ENCODE data around the gene DAGLA.
A peak's percentile ranks its signal among the peaks of the same experiment; 100 is the strongest.

The DAGLA gene

DNA sequence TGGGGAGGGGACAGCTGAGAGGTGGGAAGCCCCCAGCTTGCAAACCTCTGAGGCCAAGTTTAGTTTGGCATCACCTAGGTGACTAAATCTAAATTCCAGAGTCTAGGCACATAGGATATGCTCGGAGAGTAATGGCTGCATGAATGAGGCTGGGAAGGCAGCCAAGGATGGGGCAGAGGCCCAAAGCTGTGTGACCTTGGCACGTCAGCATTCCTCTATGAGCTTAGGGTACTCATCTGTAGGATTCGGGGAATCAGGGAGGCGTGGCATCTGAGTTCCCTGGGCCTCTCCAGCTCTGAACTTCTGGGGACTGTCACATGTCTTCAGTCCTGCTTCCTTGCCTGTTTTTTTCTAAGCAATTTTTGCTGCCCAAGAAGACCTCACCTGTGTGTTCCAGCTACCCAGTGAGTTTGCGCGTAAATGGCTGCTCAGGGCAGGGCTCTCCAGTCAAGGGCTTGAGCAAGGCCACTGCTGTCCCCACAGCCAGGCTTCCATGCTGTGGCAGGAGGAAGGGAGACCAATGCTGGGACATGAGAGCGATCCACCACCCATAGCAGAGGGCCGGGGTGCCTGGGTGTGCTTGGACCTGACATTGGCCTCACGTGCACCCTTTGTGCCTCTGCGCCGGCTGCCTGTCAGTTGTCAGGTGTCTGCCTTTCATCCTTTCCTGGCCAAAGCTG is 13.9 kb downstream of the DAGLA start:
- DNase-seq, result no peak

DNA sequence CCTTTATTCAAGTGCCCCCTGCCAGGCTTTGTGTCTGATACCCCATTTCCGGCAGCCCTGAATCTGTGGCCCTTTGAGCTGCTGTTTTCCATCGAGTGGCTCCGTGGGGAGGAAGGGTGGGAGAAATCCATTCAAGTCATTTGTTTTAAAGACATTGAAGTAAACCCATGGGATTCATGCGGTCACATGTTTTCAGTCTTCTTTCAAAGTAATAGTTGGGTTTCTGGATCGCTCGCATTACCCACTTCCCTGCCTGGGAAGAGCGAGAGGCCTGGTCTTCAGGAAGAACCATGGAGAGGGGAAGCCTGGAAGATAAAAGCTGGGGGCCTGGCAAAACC is 14.4 kb downstream of the DAGLA start:
- DNase-seq, result peak; percentile 46

DNA sequence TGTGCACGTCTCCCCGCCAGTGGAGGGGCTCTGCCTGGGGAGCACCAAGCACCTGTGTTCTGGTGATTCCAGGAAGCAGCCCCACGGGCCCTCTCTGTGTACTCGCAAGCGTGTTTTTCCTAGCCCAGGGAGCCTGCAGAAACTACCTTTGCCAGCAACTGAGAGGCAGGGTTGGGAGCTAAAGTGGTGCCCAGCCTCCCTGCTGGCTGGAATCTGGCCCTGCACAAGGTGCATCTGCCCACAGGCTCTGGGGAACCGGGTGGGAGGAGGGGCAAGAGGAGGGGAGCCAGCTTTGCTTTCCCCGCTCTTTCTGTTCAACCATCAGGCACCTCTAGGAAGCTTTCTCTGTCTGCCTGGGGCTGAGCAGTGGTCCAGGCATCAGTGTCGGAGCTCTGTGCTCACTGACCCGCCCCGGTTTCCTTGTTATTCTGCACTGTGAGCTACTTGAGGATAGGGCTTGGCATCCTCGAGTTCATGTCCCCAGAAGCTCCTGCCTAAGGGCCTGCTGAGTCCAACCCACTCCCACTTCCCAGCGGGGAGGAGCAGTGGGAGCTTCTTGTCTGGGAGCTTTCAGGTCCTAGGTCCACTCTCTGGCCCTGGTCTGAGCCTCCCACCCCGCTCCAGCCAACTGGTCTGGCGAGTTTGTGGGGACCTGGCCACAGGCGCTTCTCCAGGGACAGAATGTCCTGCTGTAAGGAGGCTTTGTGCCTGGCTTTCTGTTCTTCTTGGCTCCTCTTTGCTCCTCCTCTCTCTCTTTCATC is 14.9 kb downstream of the DAGLA start:
- no peak for DNase-seq

DNA sequence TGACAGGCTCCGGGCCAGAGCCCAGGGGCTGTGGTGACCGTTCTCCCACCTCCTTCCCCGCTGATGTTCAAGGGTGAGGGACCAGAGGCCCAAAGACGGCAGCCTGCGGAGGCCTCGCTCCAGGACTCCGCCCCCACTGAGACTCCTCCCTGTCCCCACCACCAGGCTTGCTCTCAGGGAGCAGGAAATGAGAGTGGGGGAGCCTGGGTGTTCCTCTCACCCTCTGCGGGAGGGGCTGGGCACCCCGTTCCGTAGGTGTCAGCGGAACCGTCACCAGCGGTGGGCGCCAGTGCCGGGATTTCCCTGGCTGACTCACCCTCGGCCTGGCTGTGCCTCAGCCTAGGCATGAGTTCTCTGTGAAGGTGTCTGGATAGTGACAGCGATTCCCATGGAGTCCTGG is 15.7 kb downstream of the DAGLA start:
- no peak for DNase-seq

DNA sequence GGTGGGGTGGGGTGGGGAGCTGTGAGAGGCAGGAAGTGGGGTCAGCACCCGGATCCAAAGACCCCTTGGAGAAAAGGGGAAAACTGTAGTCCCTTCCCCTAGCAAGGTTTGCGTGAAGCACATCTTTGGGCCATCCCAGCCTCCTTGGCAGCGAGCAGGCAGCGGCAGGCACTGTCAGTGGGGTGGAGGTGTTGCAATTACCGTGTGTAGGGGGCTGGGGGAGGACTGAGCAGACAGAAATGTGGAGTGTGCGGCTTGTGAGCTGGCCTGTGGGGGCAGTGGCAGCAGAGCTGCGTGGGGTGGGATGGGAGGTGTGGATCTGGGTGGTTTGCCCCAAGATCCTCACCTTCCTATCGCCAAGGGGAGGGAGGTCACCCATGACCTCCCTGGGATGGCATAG is 16.4 kb downstream of the DAGLA start:
- no peak for DNase-seq

DNA sequence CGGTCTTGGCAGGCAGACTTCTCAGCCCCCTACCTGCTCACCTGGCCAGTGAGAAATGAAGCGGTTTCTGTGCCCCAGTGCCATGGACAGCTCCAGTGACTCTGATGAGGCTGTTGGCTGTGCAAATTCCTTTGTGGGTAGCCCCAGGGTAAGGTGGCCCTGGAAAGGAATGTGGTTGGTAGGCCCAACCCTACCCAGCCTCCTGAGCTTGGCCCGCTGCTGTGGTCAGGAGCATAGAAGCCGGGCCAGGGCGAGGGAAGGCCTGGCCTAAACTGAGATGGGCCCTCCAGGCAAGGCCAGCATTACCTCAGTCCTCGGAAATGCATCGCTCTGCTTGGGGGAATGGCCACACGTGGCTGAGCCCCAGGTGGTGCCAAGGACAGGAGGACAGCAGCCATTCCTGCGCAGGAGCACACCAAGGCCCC is 16.9 kb downstream of the DAGLA start:
- DNase-seq, result no peak

DNA sequence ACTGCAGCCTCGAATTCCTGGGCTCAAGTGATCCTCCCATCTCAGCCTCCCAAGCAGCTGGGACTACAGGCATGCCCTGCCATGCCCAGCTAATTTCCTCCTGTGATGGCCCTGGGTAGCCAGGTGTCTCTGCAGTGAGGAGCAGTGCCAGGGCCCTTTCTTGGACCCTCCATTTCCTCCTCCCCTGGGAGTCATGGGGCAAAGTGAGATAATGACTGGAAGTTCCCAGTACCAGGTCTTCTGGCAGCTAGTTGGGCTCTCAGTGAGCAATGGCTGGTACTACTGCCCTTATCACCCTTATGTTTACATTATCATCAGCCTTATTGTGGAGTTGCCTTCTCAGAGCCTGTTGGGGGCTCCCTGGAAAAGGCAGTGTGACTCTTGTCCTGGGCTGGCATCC is 17.6 kb downstream of the DAGLA start:
- no peak for DNase-seq

DNA sequence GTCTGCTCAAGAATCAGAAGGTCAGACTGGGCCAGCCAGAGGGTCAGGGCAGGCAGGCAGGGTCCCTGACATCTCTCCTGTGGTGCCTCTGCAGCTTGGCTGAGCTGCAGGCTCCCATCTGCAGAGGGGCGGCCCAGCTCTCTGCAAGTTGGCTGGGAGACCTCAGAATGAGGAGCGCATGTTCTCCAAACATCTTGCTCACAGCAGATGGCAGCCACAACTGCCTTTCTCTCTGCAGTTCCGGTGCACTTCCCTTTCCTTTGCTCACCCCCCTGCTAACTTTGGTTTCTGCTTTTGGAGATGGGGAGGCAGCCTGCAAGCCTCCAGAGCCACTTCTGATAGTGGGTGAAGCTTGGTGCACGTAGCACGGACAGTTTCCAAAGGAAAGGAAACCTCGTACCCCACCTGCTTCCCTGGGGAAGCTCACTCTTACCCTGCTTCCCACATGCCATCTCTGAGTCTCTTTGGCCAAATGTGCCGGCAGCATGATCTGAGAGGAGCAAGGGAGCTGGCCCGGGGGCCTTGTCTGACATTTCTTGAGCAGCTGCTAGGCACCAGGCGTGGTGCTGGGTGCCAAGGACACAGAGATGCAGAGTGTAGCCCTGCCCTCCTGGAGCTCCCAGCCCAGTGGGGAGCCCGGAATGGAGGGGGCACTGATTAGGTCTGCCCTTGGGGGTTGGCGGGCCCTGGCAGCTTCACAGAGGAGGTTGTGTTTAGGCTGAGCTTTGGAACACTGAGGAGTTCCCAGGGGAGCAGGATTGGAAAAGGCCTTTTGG is 18.2 kb downstream of the DAGLA start:
- DNase-seq, result no peak

DNA sequence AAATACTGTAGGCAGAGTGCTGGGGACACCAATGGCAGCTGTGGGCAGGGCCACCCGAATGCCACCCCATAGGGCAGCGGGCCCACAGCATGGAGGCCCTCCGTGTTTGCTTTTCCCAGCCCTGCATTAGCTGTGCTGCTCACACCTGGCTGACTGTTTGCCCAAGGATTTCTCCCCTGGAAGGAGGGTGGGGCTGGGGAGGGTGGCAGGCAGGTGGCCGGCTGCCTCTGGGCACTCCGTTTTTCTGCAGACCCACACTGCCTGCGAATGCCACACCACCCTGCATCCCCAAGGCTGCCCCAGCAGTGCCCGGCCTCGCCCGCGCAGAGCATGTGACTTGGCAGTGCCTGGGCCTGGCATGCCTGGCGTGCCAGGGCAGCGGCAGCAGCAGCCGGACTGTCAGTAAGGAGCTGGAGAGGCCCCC is 19.6 kb downstream of the DAGLA start:
- no peak for DNase-seq

DNA sequence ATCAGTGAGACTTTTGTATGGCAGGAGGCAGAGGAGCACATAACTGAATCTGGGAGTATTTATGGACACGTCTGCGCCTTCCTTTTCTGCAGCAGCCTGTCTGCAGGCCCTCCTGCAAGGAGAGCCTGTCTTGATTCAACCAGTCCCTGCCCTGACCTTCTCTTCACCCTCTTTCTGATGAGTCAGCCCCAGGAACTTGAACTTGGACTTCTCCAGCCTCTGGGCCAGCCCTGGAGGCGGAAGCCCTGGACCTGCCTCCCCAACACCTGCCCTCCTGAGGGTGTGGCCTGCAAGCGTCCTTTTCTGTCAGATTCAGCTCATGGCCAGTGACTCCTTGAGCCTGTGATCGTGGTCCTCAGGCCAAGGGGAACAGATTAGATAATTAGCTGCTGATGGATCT is 20.0 kb downstream of the DAGLA start:
- DNase-seq, result no peak

DNA sequence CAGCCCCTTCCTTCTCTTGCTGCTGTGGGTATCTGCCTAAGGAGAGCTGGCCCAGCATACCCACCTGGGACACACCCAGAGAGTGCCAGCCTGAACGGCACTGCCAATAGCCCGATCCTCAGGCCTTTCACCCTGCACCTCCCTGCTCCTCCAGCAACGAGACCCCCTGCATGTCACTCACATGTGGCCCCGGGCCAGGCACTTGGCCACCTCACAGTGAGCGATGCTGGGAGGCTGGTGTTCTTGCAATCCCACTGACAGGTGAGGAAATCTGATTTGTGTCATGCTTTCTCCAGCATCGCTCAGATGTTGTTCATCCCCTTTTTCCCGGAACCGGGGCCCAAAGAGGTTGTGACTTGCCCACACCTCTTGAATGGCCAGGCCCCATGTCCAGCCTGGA is 20.5 kb downstream of the DAGLA start:
- no peak for DNase-seq

DNA sequence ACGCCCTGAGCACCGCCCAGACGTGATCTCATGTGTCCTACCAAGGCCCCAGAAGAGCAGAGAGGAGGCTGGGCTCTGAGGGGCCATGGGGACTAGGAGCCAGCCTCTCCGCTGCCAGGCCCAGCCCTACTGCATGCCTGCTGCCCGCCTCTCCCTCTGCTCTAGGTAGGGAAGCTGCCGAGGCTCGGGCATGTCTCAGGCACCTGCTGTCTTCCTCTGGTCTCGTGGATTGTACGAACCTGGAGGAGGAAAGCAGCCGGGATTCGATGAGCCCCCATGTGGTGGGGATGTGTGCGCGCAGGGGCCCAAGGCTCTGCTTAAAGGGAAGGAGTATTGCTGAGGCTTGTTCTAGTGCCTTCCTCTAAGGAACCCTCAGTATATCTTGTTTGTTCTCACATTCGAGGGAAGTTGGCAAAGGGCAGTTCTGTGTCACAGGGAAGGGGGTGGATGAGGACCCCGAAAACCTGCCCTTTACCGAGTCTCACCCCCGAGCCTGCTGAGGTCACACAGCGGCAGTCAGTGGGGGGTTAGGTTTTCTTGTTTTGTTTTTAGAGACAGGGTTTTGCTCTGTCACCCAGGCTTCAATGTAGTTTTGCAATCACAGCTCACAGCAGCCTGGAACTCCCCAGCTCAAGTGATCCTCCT is 21.2 kb downstream of the DAGLA start:
- DNase-seq, result no peak

DNA sequence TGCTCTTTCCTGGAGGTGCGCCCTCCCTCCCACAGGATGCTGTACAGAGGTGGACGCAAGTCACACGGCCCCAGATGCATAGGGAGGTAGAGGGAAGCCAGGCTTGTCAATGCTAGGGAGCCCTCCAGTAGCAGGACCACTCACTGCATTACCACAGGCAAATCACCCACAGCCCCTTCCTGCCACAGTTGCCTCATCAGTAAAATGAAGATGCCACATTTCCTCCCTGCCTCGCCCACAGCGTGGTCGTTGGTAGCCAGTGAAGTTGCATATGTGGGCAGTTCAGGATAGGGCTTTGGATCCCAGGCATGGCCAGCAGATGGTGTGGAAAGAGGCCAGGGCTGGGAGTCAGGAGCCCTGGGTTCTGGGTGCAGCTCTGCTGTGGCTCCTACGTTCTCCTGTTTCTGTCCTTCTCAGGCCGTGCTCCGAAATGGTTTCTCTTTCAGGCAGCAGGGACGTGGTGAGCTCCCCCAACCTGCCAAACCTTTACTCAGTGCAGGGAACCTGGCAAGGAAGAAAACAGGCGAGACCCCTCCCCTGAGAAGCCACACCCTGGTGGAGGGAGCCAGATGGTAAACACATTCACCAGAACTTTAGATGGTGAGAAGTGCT is 22.6 kb downstream of the DAGLA start:
- DNase-seq, result no peak

DNA sequence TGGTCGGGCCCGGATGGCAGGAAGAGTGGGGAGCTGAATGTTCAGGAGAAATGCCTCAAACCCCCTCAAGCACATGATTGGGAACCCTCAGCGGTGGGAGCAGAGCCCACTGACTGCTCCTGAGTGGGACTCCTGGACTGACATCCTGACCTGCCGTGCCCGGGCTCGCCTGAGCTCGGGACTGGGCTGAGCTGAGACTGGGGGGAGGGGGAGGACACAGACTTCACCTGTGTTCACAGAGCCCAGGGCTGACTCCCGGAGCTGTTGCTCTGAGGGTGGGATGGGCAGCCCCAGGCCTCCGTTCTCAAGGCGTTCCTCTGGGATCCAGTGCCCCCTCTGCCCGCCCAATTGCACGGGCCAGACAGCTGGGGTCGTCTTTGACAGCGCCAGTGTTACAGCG is 24.6 kb downstream of the DAGLA start:
- no peak for DNase-seq

DNA sequence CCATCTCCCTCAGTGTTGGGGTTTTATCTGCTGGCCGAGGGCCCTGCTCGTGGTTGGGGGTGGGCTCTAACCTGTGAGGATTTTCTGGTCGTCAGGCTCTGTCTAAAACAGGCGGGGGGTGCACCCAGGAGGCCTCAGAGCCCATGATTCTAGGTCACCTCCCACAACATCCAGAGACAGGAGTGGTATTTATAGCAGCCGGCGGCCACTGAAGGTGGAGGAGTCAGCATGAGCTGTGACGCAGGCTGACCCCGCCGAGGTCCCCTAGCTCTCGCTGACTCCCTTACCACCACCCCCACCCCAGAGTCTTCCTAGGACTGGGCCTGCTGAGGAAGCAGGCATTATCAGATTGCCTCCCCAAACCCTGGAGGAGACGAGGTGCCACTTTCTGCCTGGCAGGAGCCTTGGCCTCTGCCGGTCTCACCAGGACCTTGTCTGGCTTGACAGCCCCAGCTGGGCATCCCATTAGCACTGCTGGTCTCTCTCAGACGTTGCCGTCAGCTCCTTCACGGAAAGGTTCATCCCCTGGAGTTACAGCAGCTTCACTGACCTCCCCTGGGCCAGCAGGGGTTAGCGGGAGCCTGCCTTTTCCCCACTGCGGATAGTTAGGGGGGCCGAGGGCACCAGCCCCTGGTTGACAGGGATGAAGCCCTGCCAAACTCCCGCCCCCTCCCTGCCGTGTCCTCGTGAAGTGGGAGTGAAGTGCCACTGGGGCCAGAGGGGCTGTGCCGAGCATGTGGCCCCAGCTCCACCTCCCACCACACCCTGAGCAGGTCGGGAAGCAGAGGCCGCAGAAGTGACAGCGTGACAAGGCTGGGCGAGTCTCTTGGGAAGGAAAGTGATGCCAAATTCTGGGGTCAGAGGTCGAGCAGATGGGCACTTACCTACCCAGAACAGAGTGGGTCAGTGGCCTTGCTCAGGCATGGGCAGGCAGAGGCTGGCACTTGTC is 26.5 kb downstream of the DAGLA start:
- DNase-seq, result no peak

DNA sequence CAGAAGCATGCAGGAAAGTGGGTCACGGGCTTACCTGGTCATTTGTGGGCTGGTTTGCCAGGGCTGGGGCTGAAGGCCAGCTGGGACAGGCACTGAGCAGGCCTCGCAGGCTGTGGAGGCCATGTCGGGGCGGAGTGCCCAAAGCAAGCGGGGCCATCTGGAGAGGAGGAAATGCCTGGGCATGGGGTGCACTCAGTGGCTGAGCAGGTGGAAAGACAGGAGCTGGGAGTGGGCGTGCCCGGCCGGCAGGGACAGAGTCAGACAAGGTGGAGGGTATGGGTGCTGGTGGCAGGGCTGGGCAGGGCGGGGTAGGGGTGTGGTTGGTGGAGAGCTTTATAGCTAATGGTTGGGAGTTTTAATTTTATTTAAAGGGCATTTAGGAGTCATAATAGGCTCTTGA is 27.4 kb downstream of the DAGLA start:
- no peak for DNase-seq

DNA sequence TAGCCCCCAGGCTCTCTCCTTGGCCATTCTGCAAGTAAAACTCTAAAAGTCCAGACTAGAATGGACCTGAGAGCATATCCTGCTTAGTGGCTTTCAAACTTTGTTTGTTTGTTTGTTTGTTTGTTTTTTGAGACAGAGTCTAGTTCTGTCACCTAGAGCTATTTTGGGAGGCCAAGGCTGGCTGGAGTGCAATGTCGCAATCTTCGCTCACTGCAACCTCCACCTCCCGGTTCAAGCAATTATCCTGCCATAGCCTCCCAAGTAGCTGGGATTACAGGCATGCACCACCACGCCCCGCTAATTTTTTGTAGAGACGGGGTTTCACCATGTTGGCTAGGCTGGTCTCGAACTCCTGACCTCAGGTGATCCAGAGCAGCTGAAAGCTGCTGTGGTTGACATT is 28.9 kb downstream of the DAGLA start:
- no peak for DNase-seq

DNA sequence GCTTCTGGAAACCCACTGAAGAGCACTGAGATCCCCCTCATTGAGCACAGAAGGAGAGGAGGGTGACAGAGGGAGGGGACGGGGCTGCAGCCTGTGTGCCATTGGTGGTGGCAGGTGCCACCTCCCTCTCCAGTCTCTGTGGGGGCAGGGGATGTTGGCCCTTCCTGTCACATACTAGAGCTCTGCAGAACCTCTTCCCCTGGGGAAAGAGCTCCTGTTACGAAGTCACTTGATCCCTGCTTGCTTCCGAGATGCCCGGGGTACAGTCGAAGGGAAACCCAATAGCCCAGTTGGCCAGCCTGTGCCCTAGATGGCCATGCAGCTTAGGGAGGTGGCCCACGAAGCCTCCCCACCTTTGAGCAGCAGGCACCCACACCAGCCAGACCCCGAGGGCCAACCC is 29.4 kb downstream of the DAGLA start:
- DNase-seq, result no peak

DNA sequence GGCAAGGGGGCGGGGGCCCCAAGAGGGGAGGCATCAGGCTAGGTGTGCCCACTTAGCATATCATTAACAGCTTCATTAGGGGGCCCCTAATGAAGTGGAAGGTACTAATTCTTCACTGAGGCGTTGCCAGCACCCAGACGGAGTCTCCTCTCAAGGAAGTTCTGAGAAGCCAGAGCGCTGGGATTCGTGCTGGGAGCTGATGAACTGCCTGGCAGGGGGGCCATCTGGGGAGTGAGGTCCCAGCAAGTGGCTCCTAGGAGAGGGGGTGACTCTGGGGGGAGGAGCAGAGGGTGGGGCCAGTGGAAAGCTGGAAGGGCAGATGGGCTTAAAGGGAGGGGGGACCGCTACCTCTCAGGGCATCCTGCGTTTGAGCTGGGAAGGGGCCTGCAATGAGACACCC is 29.8 kb downstream of the DAGLA start:
- DNase-seq, result no peak

DNA sequence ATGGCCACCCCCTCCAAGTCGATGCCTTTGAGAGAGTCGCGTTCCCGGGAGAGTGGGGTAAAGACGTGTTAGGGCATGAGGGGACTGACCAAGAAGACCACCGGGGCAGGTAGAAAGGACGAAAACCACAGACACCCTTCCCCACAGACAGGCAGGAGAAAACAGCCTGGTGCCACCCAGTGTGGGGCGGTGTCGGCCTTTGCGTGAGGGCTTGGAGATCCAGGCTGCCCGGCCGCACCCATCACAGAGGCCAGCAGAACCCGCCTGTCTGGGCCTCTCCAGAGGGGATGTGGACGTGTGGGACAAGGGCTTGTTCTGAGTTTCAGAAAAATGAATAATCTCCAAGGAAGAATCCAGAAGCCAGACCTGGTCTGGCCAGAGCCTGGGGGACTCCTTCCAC is 30.8 kb downstream of the DAGLA start:
- no peak for DNase-seq

DNA sequence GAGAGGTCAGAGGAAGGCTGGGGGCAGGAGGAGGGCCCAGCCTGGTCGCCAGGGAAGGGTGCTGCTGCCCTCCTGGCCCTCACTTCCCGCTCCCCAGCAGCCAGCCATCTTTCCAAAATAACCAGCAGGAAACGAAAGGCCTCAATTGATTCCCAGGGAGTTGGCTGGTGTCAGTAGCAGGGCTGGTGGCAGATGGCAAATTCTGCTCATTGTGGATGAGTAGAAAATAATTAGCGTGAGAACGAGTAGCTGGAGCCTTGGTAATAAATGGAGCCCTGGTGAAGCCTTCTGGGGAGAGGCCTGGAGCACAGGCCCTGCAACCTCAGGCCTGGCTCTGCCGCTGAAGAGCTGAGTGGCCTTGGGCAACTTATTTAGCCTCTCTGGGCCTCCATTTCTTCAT is 31.3 kb downstream of the DAGLA start:
- no peak for DNase-seq

DNA sequence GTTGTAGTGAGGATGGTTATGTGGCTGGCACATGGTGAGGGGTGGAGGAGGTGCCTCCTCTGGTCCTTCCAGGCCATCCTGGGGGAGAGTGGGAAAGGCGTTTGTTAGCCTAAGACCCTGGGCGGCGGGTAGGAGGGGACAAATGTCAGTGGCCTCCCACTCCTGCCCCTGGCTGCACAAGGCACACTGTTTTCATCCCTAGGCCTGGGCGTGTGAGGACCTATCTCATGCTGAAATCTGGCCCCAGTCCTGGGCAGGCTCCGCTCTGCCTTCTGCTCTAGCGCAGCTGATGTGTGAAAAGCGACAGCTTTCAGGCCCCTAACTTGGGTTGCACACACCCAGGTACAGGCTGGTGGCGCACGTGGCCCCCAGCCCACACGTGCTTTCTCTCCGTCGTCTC is 32.1 kb downstream of the DAGLA start:
- DNase-seq, result no peak
